Body of pancreas (tissue), 4 donors: ENCODE data around the gene BCR. TPM values are rescaled to one million over a fixed set of nuclear protein-coding genes. Genes with fewer than 3 reads are reported as not detected.

Source experiments
- ATAC-seq: fragments of 150-250 bp; one replicate; pipeline ENCODE4 v1.9.1; 2016
- DNase-seq, 4 donors: peaks; one replicate each; pipeline ENCODE4 v3.0.0-alpha.2; 2019
- H3K27ac ChIP-seq, 4 donors: fragments of 200-600 bp; sonication (generic); 1 replicate in 3 of 4; 2 replicates in 1 of 4; pipeline versions ENCODE4 v1.5.1 to v1.6.1; 2016 to 2019; ENCODE audit warnings: mild to moderate bottlenecking in 1 of 4, mixed read lengths in 1 of 4, moderate library complexity in 1 of 4
- H3K27me3 ChIP-seq, 2 donors: fragments of 200-600 bp; sonication (generic); one replicate each; pipeline ENCODE4 v1.6.0; 2016; ENCODE audit warnings: mild to moderate bottlenecking in 1 of 2
- H3K36me3 ChIP-seq, 2 donors: fragments of 200-600 bp; sonication (generic); replicated peaks in 1 of 2; 2 replicates each; pipeline ENCODE4 v1.5.1; 2016; ENCODE audit warnings: low read depth in 2 of 2; ENCODE audit not compliant: insufficient read depth in 1 of 2
- H3K4me1 ChIP-seq: fragments of 200-600 bp; sonication (generic); one replicate; pipeline ENCODE4 v1.6.0; 2016
- H3K4me3 ChIP-seq, 2 donors: fragments of 200-600 bp; sonication (generic); 1 replicate in 1 of 2; 2 replicates in 1 of 2; pipeline ENCODE4 v1.5.1; 2016 to 2019
- H3K9me3 ChIP-seq, 3 donors: fragments of 200-600 bp; sonication (generic); 1 replicate in 2 of 3; 2 replicates in 1 of 3; pipeline ENCODE4 v1.5.1; 2016
- CTCF ChIP-seq, 7 experiments: fragments of 450-650 bp in 4 of 7; fragments of 200-600 bp in 3 of 7; sonication (generic) in 3 of 7; IDR thresholded peaks; one replicate each; pipeline ENCODE4 v1.5.1; 2016 to 2019; ENCODE audit warnings: antibody characterized with exemption in 7 of 7
- POLR2A ChIP-seq, 3 donors: fragments of 450-650 bp; IDR thresholded peaks; one replicate each; pipeline ENCODE4 v1.6.1; 2016; ENCODE audit warnings: antibody characterized with exemption in 3 of 3, mild to moderate bottlenecking in 2 of 3
- WGBS, 2 donors: methylation state at CpG; one replicate each; pipeline ENCODE4 v1.1.5; 2017; 5-methylcytosine and 5-hydroxymethylcytosine counted together
- intact Hi-C: fragments of 100-400 bp; cut with DNase I; formaldehyde crosslinking; loops from one replicate; pipeline ENCODE4 v1.15.1; 2023
- total RNA-seq, 2 donors: library from RNA; depleted of rRNA; stranded (reverse); fragments of >200 nt; gene quantifications; one replicate each; pipeline ENCODE4 v1.1.0, GENCODE V29; 2016

Gene BCR
- total RNA-seq, 2 donors from 2014 or later, result 28.3 to 71.2 TPM

- DNase-seq (no peak), ATAC-seq (no peak)
- Histone ChIP-seq H3K9me3 (no peaks in the 10 kb centered on the region), H3K27ac (peak overlapping the region in 3 of 4 donors; percentile 74 to 79 (median 75)), H3K36me3 (peaks cover 0 to 6% of the 10 kb centered on the region in 2 donors), H3K4me3 (no peak overlapping the region), H3K27me3 (no peaks in the 10 kb centered on the region), H3K4me1 (peaks cover 33% of the 10 kb centered on the region)
- intact Hi-C loops, result loop anchor here (5.0 kb wide), 1 partner anchor 102 kb away; no protein-coding TSS in a partner anchor
- 78 to 81% methylated on average over 6 of the region's 6 CpGs for WGBS, 2 donors
- TF ChIP-seq CTCF (IDR thresholded peaks at IDR 0.05) (no peak), POLR2A (IDR thresholded peaks at IDR 0.05) (no peak)
Measured at GRCh38 chr22:23279781-23280180, 99.5 kb downstream of the BCR start.

- intact Hi-C loops, result loop anchor here (5.0 kb wide), 1 partner anchor 103 kb away; no protein-coding TSS in a partner anchor
- 85 to 95% methylated on average over 7 to 13 of the region's 13 CpGs for WGBS, 2 donors
Measured at GRCh38 chr22:23280356-23281052, 100.2 kb downstream of the BCR start.

GRCh38 chr22:23281053-23281405, 100.7 kb downstream of the BCR start:
- Histone ChIP-seq H3K27ac (no peak overlapping the region), H3K9me3 (no peaks in the 10 kb centered on the region), H3K36me3 (no peaks in the 10 kb centered on the region), H3K27me3 (no peaks in the 10 kb centered on the region), H3K4me3 (no peak overlapping the region), H3K4me1 (peaks cover 33% of the 10 kb centered on the region)
- no peak for TF ChIP-seq POLR2A (IDR thresholded peaks at IDR 0.05)
- no peak for TF ChIP-seq CTCF (IDR thresholded peaks at IDR 0.05)
- 78 to 88% methylated on average over 5 to 8 of the region's 11 CpGs for WGBS, 2 donors
- intact Hi-C loops, result loop anchor here (5.0 kb wide), 1 partner anchor 104 kb away; no protein-coding TSS in a partner anchor
- DNase-seq, result no peak
- ATAC-seq, result no peak

More at GRCh38 chr22:23280356-23281052, 100.2 kb downstream of the BCR start:
- DNase-seq (no peak), ATAC-seq (no peak)
- Histone ChIP-seq H3K27me3 (no peaks in the 10 kb centered on the region), H3K27ac (peak overlapping the region in 2 of 4 donors; percentile 74 to 75), H3K4me3 (no peak overlapping the region), H3K36me3 (no peaks in the 10 kb centered on the region), H3K9me3 (no peaks in the 10 kb centered on the region), H3K4me1 (peaks cover 33% of the 10 kb centered on the region)
- TF ChIP-seq CTCF (IDR thresholded peaks at IDR 0.05) (no peak), POLR2A (IDR thresholded peaks at IDR 0.05) (no peak)

GRCh38 chr22:23281406-23282088, 101.2 kb downstream of the BCR start:
- Histone ChIP-seq H3K4me1 (peaks cover 33% of the 10 kb centered on the region), H3K4me3 (no peak overlapping the region), H3K27me3 (no peaks in the 10 kb centered on the region), H3K36me3 (no peaks in the 10 kb centered on the region), H3K9me3 (no peaks in the 10 kb centered on the region), H3K27ac (peak overlapping the region in 3 of 4 donors; percentile 21 to 53 (median 29))
- DNase-seq (peak; percentile 84 to 90 (median 86)), ATAC-seq (peak; percentile 65)
- intact Hi-C loops, result loop anchor here (5.0 kb wide), 1 partner anchor 104 kb away; no protein-coding TSS in a partner anchor
- WGBS, 2 donors, result 27 to 41% methylated on average over 3 to 20 of the region's 21 CpGs
- TF ChIP-seq CTCF (IDR thresholded peaks at IDR 0.05) (peak; percentile 86 to 94 (median 92)), POLR2A (IDR thresholded peaks at IDR 0.05) (no peak)
